ENCODE results near the gene DBP.

DBP gene

DNA sequence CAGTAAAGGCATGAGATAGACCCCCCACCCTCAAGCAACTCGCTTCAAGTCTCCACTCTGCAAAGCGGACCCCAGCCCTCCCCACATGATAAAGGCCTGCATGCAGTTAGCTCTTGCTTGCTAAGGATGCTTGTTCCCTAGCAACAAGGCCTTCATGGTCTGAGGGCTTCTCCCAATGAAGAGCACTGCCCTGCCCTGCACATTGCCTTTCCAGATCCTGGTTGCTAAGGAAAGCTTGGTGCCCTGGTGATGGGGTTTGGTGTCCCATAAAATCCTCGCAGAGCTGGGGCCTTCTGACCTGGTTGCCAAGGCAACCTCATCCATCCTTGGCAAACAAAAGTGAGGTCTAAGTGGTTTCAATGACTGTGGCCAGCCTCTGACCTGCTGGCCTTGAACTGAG lies 6.0 kb downstream of the DBP start:
- Histone ChIP-seq H3K9me3 (ENCODE audit: control insufficient read depth, insufficient read depth, low read length) (no peaks in the 10 kb centered on the region), H3K27me3 (ENCODE audit: control insufficient read depth, low read length) (no peaks in the 10 kb centered on the region), H4K20me1 (ENCODE audit: control insufficient read depth, insufficient read depth, low read depth, low read length) (no peaks in the 10 kb centered on the region), H3K9me2 (replicated peaks; ENCODE audit: control insufficient read depth, low read length) (no peaks in the 10 kb centered on the region), H3K4me2 (ENCODE audit: low read length) (no peak overlapping the region), H3K4me3 (ENCODE audit: low read length) (no peak overlapping the region), H3F3A (ENCODE audit: control insufficient read depth, insufficient read depth) (peaks cover 8% of the 10 kb centered on the region; the same call in 1 of the 2 replicates), H3K4me1 (ENCODE audit: control insufficient read depth, low read length) (peaks cover 33% of the 10 kb centered on the region), H3K79me2 (ENCODE audit: control insufficient read depth, low read length) (peaks cover 24% of the 10 kb centered on the region), H3K27ac (ENCODE audit: low read depth, low read length) (no peak overlapping the region), H3K36me3 (ENCODE audit: control insufficient read depth, low read length) (peaks cover 35% of the 10 kb centered on the region)
- TF ChIP-seq, protein P1, sequence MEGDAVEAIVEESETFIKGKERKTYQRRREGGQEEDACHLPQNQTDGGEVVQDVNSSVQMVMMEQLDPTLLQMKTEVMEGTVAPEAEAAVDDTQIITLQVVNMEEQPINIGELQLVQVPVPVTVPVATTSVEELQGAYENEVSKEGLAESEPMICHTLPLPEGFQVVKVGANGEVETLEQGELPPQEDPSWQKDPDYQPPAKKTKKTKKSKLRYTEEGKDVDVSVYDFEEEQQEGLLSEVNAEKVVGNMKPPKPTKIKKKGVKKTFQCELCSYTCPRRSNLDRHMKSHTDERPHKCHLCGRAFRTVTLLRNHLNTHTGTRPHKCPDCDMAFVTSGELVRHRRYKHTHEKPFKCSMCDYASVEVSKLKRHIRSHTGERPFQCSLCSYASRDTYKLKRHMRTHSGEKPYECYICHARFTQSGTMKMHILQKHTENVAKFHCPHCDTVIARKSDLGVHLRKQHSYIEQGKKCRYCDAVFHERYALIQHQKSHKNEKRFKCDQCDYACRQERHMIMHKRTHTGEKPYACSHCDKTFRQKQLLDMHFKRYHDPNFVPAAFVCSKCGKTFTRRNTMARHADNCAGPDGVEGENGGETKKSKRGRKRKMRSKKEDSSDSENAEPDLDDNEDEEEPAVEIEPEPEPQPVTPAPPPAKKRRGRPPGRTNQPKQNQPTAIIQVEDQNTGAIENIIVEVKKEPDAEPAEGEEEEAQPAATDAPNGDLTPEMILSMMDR (IDR thresholded peaks at IDR 0.05; ENCODE audit: low read depth, low read length, poor library complexity, severe bottlenecking), result no peak
- TF ChIP-seq EZH2phosphoT487 (IDR thresholded peaks at IDR 0.05; ENCODE audit: borderline replicate concordance, low read length), result no peak

DNA sequence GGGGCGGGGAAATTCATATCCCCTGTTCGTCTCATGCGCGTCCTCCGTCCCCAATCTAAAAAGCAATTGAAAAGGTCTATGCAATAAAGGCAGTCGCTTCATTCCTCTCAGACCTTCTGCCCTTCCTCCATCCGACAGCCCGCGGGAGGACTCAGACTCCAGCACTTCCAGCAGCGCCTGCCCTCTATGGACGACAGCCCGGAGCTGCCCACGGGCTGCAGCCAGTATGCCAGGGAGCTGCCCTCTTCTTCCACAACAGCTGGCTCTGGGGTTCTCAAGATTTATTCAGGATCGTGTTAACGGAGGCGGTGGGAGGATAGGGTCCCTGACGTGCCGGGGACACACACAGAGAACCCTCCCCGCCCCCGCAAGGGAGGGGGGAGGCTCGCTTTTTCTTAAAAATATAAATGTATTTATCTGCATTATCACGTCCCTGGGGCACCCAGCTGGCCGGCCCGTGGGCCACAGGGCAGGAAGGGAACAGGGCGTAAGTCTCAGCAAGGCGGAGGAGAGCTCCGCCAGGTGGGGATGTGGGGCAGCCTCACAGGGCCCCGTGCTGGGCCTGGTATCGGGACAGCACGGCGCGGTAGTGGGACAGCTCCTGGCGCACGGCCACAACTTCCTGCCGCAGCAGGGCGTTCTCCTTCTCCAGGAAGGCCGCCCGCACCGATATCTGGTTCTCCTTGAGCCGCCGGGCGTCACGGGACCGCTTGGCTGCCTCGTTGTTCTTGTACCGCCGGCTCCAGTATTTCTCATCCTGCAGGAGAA lies 6.7 kb downstream of the DBP start:
- Histone ChIP-seq H4K20me1 (ENCODE audit: control insufficient read depth, insufficient read depth, low read depth, low read length) (no peaks in the 10 kb centered on the region), H3K79me2 (ENCODE audit: control insufficient read depth, low read length) (peaks cover 18% of the 10 kb centered on the region), H3K27ac (ENCODE audit: low read depth, low read length) (no peak overlapping the region), H3K9me3 (ENCODE audit: control insufficient read depth, insufficient read depth, low read length) (no peaks in the 10 kb centered on the region), H3K27me3 (ENCODE audit: control insufficient read depth, low read length) (no peaks in the 10 kb centered on the region), H3K4me2 (ENCODE audit: low read length) (no peak overlapping the region), H3K4me3 (ENCODE audit: low read length) (no peak overlapping the region), H3F3A (ENCODE audit: control insufficient read depth, insufficient read depth) (peaks cover 8% of the 10 kb centered on the region; the same call in 1 of the 2 replicates), H3K36me3 (ENCODE audit: control insufficient read depth, low read length) (peaks cover 35% of the 10 kb centered on the region), H3K4me1 (ENCODE audit: control insufficient read depth, low read length) (peaks cover 28% of the 10 kb centered on the region), H3K9me2 (replicated peaks; ENCODE audit: control insufficient read depth, low read length) (no peaks in the 10 kb centered on the region)
- TF ChIP-seq EZH2phosphoT487 (IDR thresholded peaks at IDR 0.05; ENCODE audit: borderline replicate concordance, low read length), result no peak
- TF ChIP-seq, protein P1 (IDR thresholded peaks at IDR 0.05; ENCODE audit: low read depth, low read length, poor library complexity, severe bottlenecking), result no peak

DNA sequence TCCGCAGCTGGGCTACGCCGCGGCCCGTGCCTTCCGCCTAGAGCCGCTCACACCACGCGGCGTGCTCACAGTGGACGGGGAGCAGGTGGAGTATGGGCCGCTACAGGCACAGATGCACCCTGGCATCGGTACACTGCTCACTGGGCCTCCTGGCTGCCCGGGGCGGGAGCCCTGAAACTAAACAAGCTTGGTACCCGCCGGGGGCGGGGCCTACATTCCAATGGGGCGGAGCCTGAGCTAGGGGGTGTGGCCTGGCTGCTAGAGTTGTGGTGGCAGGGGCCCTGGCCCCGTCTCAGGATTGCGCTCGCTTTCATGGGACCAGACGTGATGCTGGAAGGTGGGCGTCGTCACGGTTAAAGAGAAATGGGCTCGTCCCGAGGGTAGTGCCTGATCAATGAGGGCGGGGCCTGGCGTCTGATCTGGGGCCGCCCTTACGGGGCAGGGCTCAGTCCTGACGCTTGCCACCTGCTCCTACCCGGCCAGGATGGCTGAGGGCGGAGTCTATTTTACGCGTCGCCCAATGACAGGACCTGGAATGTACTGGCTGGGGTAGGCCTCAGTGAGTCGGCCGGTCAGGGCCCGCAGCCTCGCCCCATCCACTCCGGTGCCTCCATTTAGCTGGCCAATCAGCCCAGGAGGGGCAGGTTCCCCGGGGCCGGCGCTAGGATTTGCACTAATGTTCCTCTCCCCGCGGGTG lies 7.4 kb downstream of the DBP start:
- peaks cover 39% of the 10 kb centered on the region for H3K36me3 ChIP-seq (ENCODE audit: control insufficient read depth, low read length)
- H3F3A ChIP-seq (ENCODE audit: control insufficient read depth, insufficient read depth), result peaks cover 4% of the 10 kb centered on the region; the same call in 1 of the 2 replicates
- H3K79me2 ChIP-seq (ENCODE audit: control insufficient read depth, low read length), result peaks cover 20% of the 10 kb centered on the region
- no peaks in the 10 kb centered on the region for H3K9me2 ChIP-seq (replicated peaks; ENCODE audit: control insufficient read depth, low read length)
- peaks cover 22% of the 10 kb centered on the region for H3K4me1 ChIP-seq (ENCODE audit: control insufficient read depth, low read length)
- H3K27ac ChIP-seq (ENCODE audit: low read depth, low read length), result no peak overlapping the region
- no peaks in the 10 kb centered on the region for H3K9me3 ChIP-seq (ENCODE audit: control insufficient read depth, insufficient read depth, low read length)
- H3K27me3 ChIP-seq (ENCODE audit: control insufficient read depth, low read length), result no peaks in the 10 kb centered on the region
- no peaks in the 10 kb centered on the region for H4K20me1 ChIP-seq (ENCODE audit: control insufficient read depth, insufficient read depth, low read depth, low read length)
- TF ChIP-seq, protein P1 (IDR thresholded peaks at IDR 0.05; ENCODE audit: low read depth, low read length, poor library complexity, severe bottlenecking), result no peak
- no peak for TF ChIP-seq EZH2phosphoT487 (IDR thresholded peaks at IDR 0.05; ENCODE audit: borderline replicate concordance, low read length)
- no peak overlapping the region for H3K4me3 ChIP-seq (ENCODE audit: low read length)
- no peak overlapping the region for H3K4me2 ChIP-seq (ENCODE audit: low read length)
